ENCODE data around the gene RFT1.

The RFT1 gene, protein sequence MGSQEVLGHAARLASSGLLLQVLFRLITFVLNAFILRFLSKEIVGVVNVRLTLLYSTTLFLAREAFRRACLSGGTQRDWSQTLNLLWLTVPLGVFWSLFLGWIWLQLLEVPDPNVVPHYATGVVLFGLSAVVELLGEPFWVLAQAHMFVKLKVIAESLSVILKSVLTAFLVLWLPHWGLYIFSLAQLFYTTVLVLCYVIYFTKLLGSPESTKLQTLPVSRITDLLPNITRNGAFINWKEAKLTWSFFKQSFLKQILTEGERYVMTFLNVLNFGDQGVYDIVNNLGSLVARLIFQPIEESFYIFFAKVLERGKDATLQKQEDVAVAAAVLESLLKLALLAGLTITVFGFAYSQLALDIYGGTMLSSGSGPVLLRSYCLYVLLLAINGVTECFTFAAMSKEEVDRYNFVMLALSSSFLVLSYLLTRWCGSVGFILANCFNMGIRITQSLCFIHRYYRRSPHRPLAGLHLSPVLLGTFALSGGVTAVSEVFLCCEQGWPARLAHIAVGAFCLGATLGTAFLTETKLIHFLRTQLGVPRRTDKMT

DNA sequence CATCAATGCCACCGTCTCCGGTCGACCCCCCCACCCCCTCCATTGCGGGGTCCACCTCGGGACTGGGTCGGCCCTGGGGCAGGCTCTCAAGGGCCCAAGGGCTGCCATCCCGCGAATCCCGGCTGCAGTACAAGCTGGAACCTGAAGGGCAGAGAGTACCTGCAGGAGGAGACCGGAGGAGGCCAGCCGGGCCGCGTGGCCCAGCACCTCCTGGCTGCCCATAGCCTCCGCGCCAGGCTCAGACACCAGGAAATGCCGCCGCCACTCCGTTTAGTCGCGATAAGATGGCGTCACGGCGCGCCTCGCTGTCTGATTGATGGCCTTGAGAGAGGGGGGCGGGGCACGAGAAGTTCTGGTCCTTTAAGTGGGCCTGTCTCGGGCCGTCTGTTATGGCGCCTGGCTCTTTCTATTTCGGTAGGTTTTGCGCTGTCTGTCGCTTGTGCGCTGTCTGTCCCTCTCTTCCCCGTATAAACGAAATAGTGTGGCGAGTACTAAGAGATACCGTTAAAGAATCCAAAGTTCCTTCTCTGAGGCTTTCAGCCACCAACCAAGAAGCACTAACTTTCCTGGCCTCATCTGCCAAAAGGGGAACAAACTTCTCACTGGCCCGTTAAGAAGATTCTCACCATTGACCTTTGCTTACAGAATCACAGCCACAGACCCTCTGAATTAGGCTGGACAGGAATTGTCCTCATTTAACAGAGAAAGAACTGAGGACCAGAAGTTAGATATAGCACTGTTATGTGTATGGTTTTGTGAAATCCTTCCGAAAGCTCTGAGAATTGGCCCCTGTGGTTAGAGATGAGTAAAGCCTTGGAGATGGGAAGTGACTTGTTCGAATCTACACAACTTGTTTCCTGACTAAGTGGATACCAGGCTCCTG, at the start of gene RFT1:
TSS of gene RFT1 (minus strand) at position 257 of the 883 bp plus-strand sequence. CDS start at position 222, 35 bp downstream.
- DNase-seq = peak; percentile 91

DNA sequence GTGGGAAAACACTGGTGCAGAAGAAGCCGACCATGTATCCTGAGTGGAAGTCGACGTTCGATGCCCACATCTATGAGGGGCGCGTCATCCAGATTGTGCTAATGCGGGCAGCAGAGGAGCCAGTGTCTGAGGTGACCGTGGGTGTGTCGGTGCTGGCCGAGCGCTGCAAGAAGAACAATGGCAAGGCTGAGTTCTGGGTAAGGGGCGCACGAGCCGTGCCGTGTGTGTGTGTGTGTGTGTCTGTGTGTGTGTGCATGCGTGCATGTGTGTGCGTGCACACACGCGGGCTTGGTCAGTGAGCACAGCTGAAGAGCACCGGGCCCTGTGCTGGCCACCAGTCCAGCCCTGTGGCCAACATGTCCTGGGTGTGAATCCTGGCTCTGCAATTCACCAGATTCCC, 49.3 kb upstream of the RFT1 start:
- no peak for DNase-seq

DNA sequence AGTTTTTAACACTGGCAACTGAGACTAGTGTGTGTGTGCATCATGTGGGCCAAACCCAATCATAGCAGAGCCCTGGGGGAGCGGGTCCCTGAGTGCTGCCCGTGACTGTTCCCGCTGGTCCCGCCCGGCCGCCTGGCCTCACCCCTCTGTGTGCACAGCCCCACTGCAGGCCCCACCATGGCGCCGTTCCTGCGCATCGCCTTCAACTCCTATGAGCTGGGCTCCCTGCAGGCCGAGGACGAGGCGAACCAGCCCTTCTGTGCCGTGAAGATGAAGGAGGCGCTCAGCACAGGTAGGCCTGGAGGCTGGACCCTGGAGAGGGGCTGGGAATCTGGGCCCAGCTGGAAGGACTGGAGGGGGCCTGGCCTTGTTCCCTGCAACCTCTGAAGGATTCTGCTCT, 48.0 kb upstream of the RFT1 start:
- no peak for DNase-seq

DNA sequence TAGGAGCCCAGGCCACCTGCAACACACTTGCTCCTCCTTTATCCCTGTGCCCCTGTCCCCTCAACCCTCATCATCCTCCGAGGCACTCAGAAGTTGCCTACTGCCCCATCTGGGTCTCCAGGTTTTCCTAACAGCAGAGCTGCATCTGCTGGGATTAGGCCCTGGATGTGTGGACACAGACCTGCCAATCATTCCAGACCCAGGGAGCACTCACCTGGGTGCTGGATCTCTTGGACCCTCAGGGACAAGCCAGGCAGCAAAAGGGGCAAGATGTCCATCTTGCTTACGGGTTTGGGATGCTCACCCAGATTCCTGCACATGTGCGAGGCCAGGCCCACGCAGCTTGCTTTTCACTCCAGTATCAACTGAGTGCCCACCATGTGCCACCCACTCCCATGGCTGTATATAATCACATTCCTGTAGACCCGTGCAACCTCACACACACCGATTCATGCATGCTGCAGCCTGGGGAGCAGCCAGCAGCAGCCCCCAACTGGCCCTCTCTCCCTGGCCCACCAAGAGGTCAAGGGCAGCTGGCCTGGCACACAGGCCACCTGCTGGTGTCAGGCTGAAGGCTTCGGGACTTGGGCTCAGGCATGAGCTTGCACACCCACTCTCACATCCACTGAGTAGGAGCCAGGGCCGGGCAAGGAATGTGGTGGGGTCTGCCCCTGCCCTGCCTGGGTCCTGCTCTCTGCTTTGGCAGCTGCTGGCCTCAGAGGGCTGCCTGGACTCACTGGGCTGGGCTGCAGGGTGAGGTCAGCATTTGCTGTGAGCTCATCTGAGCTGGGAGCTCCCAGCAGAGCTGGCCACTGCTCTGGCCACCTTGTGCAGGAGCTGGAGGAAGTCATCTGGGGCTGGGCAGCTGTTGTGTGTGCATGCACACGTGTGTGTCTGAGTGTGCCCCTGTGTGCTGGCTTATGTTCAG, 45.6 kb upstream of the RFT1 start:
- DNase-seq = no peak

DNA sequence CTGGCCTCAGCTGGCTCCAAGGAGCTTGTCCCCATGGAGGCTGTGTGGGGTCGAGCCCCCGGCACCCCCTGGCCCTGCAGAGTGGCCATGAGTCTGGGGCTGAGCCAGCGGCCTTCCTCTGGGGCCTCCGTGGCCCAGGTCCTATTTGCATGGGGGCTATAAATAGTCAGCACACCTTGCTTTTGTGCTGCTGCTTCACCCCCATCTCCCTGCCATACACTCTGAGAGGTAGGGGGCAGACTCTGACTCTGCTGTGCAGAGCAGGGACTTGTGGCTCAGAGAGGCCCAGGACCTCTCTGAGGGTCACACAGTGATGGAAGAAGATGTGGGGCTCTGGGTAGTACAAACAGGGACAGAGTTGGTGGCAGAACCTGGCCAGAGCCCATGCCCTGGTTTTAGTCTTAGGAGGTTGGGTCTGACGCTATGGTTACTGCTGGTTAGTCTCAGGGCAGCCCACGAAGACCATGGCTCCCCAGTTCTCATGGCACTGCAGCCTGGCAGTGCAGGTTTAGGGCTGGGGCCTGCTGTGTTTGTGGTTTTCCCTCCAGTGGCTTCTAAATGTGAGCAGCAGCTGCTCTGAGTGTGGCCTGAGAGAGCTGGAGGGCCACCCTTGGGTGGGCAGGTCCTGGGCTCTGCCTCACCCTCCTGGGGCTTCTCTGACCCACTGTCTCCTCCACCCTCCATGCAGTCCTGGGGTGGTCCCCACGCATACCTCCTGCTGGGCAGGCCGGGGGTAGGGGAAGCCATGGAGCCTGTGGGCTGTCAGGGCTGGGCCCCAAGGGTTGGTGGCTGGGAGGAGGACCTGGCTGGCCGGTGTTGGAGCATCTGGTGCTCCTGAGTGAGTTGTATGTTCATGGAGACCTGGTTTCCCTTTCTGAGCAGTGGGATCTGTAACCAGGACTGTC, 44.4 kb upstream of the RFT1 start:
- no peak for DNase-seq

DNA sequence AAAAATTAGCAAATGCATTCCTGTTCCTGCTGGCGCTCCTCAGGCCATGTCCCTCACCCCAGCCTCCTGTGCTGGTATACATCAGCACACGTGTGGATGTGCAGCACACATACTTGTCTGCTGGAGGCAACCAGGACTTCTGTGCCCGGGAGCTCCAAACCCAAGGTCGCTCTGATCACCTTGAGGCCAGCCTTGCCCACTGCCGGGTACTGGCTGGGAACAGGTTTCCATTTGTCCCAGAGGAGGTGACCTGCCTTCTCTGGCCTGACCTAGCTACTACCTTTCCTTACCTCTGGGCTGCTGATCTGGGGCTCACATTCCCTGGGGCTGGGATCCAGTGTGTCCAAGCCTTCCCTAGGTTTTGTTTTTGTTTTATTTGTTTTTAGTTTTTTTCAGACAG, 42.9 kb upstream of the RFT1 start:
- no peak for DNase-seq

DNA sequence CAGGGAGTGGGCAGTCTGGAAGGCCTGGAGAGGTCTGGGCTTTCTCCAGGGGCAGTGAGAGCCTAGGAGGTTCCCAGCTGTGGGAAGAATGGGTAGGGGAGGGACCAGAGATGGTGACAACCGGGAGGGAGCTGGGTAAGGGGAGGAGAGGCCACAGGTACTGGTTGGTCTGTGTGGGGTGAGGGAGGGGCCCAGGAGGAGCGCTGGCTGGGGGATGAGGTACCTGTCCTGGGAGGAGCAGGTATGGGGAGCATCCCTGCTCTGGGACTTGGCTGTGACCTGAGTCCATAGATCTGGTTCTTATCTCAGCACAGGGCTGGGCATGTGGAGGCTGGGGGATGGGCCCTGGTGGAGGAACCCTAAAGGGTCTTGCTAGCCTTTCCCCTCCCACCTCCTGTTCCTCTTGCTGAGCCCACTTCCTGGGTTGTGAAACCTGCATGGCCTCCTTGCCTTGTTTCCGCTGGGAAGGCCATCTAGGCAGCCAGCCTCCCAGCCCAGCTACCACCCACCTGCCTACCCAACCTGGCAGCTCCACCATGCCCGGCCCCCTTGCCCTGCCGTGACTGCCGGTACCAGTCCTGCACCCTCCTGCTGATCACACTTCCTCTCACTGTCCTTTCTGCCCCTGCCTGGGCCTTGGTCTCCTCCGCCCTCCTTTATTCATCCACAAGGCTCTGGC, 41.7 kb upstream of the RFT1 start:
- DNase-seq = no peak

DNA sequence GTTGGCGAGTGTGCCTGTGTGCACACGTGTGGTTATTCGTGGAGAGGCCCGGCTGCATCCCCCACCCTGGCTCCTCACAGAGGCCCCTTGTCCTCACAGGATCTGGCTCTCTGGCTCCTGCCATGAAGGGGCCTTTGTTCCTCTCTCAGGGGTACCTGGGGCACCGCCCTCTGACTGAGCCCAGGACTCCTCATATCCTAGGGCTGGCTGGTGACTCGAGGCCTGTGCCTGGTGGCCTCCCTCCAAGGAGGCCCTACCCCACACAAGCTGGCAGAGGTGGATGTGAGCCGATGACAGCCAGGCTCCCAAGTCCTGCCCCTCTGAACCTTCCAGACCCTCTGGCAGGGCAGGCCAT, 40.8 kb upstream of the RFT1 start:
- DNase-seq = no peak

DNA sequence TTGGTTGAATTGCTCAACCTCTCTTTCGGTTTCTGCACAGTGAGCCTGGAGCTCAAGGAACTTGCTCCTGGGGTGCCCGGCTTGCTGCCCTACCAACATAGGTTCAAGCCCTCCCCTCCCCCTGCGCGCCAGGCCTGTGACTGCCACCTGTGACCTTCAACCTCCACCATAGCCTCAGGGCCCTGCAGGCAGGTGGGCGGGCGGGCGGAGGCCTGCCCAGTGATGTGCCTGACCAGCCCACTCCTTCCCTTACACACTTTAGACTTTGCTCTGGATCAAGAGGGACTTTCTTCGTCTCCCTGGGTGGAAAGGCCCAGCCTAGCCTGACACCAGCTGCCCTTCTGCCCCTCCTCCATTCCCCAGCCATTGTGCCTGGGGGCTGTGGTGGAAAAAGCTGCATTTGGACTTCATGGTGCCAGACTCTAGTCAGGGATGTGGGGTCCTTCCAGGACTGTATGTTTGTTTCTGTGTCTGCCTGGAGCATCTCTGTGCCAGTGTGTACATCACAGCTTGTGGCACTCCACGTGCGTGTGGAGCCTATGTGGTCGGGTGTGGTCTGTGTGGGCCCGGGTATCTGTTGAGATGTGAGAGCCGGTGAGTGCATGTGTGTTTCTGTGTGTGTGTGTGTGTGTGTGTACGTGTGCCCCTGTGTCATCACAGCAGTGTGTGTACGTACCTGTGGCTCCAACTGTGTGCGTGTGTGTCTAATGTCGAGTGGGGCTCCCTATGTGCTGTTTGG, 40.3 kb upstream of the RFT1 start:
- peak; percentile 35 for DNase-seq

DNA sequence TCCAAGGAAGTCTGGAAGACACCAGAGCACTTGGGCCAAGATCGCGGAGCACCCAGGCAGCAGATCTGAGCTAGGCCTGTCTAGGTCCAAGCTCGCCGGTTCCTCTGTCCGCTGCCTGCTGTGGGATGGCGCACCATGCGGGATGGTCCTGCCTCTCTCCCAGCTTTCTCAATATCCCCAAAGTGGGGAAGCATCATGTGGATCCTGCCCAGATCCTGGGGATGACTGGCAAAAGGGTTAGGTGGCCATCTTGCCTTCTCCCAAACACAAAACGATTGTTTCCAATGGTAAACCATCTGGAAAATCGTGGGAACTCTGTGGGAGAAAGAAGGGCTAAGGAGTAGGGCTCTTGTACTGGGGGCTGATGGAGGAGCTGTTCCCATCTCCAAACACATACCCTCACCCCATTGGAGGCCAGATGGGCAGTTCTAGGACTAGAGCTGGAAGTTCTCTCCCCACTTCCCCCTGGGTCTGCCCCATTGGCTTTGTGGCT, 39.6 kb upstream of the RFT1 start:
- DNase-seq = no peak

DNA sequence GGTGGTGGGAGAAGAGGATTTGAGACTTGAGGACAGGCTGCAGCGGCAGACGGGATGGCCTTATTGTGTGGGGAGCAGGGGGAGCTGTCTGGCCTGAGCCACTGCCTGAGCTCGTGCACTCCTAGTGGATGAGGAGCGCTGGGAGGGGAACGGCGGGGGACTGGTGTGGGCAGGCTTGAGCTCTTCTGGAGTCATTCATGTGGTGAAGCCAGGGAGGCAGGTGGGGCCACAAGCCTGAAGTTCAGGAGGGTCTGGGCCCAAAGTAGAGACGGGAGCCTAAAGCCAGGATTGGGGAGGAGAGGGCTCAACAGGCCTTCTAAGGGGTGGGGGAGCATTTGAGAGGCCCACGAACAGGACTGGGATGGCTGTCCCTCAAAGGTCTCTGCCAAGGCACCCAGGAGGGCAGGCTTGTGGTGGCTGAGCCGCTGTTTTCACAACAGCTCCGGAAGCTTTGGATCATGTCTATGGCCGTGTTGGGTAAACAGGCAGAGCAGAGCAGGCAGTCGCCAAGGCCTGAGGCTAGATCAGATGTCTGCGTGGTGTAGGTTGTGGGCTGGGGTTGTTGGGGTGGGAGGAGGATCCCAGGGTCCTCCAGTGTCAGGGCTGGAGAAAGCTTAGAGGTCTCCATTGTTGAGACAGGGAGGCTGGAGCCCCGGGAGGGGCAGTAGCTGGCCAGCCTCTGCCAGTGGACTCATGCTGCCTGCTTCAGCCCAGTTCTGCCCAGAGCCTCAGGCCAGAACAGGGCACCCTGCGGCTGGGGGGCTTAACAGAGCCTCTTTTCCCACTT, 39.0 kb upstream of the RFT1 start:
- DNase-seq = no peak

DNA sequence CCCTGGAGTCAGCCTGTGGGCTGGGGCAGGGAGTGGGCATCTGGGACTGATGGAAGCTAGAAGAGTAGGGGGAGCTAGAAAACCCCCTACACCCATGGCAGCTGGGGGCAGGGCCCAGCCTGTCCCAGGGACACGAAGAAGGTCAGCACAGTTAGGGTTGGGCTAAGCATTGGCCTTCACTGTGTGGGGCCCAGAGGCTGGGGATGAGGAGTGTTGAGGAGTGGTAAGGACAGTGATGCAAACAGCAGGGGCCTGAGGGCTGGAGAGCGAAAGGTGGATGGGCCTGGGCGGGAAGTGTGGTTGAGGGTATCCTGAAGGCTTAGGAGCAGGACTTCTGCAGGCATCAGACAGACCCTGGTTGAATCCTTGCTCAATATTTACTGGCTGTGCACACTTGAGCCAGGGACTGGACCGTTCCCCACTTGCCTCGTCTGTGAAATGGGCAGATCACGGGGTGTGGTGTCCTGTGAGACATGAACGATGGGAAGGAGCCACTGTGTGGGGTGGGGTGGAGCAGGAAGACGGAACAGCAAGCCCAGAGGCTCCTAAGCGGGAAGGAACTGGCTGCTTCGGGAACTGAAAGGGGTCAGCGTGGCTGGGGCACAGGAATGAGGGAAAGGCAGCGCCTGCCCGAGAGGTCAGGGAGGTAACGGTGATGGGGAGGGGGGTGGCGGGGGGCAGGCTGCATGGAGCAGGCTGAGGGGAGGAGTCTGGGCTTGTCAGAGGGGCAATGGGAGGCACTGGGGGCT, 38.1 kb upstream of the RFT1 start:
- DNase-seq = no peak

DNA sequence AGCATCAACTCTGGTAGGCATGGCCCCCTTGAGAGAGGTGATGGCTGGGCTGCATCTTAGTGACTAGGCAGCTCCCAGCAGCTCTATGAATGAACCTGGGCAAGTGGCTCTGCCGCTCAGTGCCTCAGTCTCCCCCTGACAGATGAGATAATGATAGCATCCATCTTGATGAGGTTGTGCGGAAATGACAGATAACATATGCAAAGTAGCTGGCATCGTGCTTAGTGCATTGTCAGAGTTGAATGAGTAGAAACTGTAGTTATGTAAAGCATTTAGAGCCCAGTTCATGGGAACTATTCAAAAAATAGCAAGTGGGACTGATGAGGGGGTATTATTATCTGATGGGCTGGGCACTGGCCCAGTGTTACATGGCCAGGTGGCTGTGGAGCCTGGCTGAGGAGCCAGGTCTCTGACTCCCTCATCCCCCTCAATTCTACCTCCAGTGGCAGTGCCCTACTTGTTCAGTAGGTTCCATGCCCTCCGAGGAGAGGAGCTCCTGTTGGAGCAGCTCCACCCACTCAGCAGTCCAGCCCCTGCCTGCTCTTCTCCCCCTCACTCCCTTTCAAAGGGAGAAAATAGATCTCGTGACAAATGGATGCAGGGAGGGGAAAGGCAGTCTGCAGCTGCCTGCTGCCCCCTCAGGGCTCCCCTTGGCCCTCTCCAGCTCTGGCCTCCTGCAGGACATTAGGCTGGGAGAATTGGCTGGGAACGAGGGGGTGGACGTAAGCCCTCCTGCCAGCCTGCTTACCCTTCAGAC, 37.4 kb upstream of the RFT1 start:
- DNase-seq = no peak

DNA sequence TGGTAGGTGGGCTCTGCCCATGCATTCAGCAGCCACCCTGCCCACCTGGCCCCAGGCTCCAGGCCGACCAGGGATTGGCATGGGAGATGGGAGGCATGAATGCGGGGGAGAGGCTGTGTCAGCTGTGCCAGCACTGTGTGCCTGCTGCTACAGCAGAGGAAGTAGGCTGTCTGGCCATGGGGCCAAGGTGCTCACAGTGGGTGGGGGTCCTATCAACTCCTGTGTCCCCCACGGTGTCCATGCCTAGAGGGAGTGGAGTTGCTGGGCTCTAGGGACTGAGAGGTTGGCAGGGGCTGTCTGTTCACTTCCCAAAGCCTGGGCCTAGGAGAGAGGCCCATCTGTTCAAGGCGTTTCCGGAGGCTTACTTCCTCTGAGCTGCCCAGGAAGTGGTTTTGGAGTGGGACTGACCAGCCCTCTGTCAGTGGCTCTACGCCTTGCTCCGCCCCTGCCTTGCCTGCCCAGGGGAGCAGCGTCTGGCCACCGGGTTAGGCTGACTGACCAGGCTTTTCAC, 36.6 kb upstream of the RFT1 start:
- DNase-seq = no peak

DNA sequence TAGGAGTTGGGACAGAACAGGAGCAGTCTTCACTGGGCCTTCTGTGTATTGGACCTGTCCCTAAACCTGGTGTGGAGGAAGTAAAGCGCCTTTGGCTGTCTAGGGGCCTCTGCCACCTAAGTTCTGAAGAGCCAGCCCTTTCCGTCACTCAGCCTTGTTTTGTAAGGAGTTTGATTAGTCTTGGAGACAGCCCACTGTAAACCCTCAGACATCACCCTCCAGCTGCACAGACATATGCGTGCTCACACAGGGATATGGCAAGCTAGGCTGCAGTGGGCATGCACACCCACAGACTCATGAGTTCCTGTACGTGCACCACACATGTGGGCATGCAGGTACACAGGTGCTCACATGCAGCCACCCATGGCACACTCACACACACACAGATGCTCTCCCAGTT, 36.0 kb upstream of the RFT1 start:
- no peak for DNase-seq

DNA sequence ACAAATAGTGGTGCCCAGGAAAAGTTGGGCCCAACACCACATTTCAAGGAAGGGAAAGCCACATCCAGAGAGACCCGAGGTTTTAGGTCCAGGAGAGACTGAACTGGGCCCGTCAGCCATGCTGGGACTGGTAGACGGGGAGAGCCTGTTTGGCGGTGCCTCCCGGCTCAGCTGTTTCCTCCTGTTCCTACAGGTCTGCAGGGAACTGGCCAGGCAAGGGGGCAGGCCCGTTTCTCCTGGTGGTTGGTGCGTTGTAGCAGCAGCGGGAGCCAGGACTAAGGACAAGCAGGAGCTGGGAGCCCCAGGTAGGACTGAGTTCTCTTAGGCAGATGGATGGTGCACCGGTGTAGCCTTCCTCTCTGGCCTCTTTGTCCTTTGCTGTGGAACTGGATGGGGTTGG, 34.7 kb upstream of the RFT1 start:
- DNase-seq = no peak

Measured in NK-92 treated with Interleukin-12 subunit alpha and Interleukin-12 subunit beta, amount 100 ng/mL, for 24 hours (cell line).